ENCODE measurements around the gene EGFL8.
"Not testable (repeated sequence)": the region's sequence is repeated elsewhere in the genome, so short reads cannot be mapped to it uniquely, and the experiment has no call there.

The EGFL8 gene

GRCh38 chr6:32185681-32186131 lies 21.3 kb downstream of the EGFL8 start:
- DNase-seq: not testable (repeated sequence)

GRCh38 chr6:32186151-32186840 lies 21.9 kb downstream of the EGFL8 start:
- DNase-seq: not testable (repeated sequence)

- no peak for DNase-seq
These were observed 22.8 kb downstream of the EGFL8 start for GRCh38 chr6:32187009-32187709.

GRCh38 chr6:32187725-32188380 lies 23.5 kb downstream of the EGFL8 start:
- DNase-seq: not testable (repeated sequence)

- no peak for DNase-seq
These were observed 24.1 kb downstream of the EGFL8 start for GRCh38 chr6:32188381-32189068.

- DNase-seq: no peak
These were observed 24.8 kb downstream of the EGFL8 start for GRCh38 chr6:32189069-32189741.

- no peak for DNase-seq
These were observed 25.3 kb downstream of the EGFL8 start for GRCh38 chr6:32189742-32190053.

GRCh38 chr6:32190054-32190851 lies 25.9 kb downstream of the EGFL8 start, which contains the start of gene PBX2:
TSS of gene PBX2 (minus strand) at chr6:32190202. CDS start at chr6:32189915, 287 bp downstream.
- DNase-seq: no peak

- no peak for DNase-seq
These were observed 26.7 kb downstream of the EGFL8 start for GRCh38 chr6:32190911-32191677.

- no peak for DNase-seq
These were observed 27.6 kb downstream of the EGFL8 start for GRCh38 chr6:32191696-32192607.

- DNase-seq: no peak
These were observed 28.2 kb downstream of the EGFL8 start, which contains the start of gene GPSM3 for GRCh38 chr6:32192608-32193039. TSS of gene GPSM3 (minus strand) at chr6:32192643. CDS start at chr6:32192513, 130 bp downstream.

GRCh38 chr6:32193096-32193495 lies 28.7 kb downstream of the EGFL8 start:
- not testable (repeated sequence) for DNase-seq

- no peak for DNase-seq
These were observed 30.0 kb downstream of the EGFL8 start for GRCh38 chr6:32194388-32194787.

- DNase-seq: no peak
These were observed 30.6 kb downstream of the EGFL8 start for GRCh38 chr6:32194825-32195651.

GRCh38 chr6:32195652-32195901 lies 31.2 kb downstream of the EGFL8 start:
- DNase-seq: peak; percentile 89

GRCh38 chr6:32195902-32196681 lies 31.7 kb downstream of the EGFL8 start:
- DNase-seq: no peak

GRCh38 chr6:32196682-32197616 lies 32.6 kb downstream of the EGFL8 start:
- no peak for DNase-seq
